Ammon's horn (tissue), 1 donor: ENCODE data around the gene EEF2K.

Experiments used
- DNase-seq: peaks from one replicate; pipeline ENCODE4 v3.0.0-alpha.2; 2016; ENCODE audit warnings: low spot score

The EEF2K gene

GRCh38 chr16:22336581-22336980, 130.5 kb downstream of the EEF2K start:
- no peak for DNase-seq

- no peak for DNase-seq
Observed at GRCh38 chr16:22337045-22337444, 131.0 kb downstream of the EEF2K start.

GRCh38 chr16:22337849-22338635, 132.0 kb downstream of the EEF2K start:
- DNase-seq, result no peak
